GM12864 (cell line): ENCODE results near the gene AARSD1.
"Not testable (repeated sequence)": the region's sequence is repeated elsewhere in the genome, so short reads cannot be mapped to it uniquely, and the experiment has no call there.

ENCODE experiments used
- DNase-seq: peaks from one replicate; pipeline ENCODE4 v3.0.0-alpha.2; 2011; ENCODE audit warnings: low read depth
- H3K4me3 ChIP-seq: 2 replicates; pipeline ENCODE4 v1.5.1; 2011; ENCODE audit warnings: mild to moderate bottlenecking, low read depth, low read length, control low read depth
- CTCF ChIP-seq: IDR thresholded peaks from 2 replicates; pipeline ENCODE4 v1.5.1; 2011; ENCODE audit warnings: low read depth, mild to moderate bottlenecking, moderate library complexity, low read length, control low read depth, inconsistent platforms; ENCODE audit errors: missing control alignments

The AARSD1 gene

GRCh38 chr17:42979511-42980273 lies 15.4 kb upstream of the AARSD1 start, which contains the start of gene PTGES3L:
Gene PTGES3L (minus strand): TSS chr17:42980080. CDS start chr17:42980053, 27 bp downstream.
- no peak for DNase-seq
- peak within 1 kb of the TSS; percentile 88 for H3K4me3 ChIP-seq
- TF ChIP-seq CTCF = no peak

- not testable (repeated sequence) for H3K4me3 ChIP-seq, DNase-seq
Observed at GRCh38 chr17:42975701-42976100, 11.4 kb upstream of the AARSD1 start.

GRCh38 chr17:42975265-42975664 lies 11.0 kb upstream of the AARSD1 start:
- no peak overlapping the region for H3K4me3 ChIP-seq
- DNase-seq = no peak
- TF ChIP-seq CTCF = no peak

- not testable (repeated sequence) for H3K4me3 ChIP-seq, DNase-seq
Observed at GRCh38 chr17:42973323-42973722, 9.1 kb upstream of the AARSD1 start.

GRCh38 chr17:42971589-42971988 lies 7.3 kb upstream of the AARSD1 start:
- H3K4me3 ChIP-seq = no peak overlapping the region
- no peak for DNase-seq
- TF ChIP-seq CTCF = no peak

GRCh38 chr17:42969001-42969581 lies 4.8 kb upstream of the AARSD1 start:
- no peak for TF ChIP-seq CTCF

GRCh38 chr17:42967925-42968324 lies 3.7 kb upstream of the AARSD1 start:
- DNase-seq = no peak

More at GRCh38 chr17:42969001-42969581, 4.8 kb upstream of the AARSD1 start:
- DNase-seq = no peak
- no peak overlapping the region for H3K4me3 ChIP-seq

More at GRCh38 chr17:42967925-42968324, 3.7 kb upstream of the AARSD1 start:
- H3K4me3 ChIP-seq = no peak overlapping the region
- TF ChIP-seq CTCF = no peak
